ENCODE measurements around the gene FKRP.

Gene FKRP

DNA sequence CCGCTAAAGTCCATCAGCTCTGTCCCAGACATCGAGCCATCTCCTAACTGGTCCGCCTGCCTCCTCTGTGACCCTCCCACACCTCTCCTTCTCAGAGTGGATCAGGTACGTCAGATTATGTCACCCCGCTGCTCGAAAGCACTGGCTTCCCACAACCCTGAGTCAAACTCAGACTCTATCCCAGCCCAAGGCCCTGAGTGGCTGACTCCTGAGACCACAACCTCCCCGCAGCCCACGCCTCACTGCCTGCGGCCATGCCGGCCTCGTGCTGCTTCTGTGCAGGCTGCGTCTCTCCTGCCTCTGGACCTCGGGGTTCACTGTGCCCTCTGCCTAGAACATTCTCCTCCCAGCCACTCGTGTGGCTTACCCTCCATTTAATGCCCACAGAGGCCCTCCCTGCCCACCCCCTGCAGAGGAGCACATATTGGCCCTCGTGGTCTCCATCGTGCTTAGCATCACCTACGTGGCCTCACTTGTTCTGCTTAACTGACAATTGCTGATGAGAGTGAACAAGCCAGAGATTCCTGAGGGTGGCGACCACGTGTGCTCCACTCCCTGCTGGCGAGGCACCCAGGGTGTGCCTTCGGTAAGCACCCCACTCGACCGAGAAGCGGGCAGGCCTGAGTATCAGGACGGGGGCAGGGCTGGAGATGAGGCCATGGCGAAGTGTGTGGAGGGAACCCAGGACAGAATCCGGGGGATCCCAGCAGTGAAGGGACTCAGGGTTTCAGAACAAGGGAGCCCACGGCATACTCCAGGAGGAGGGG, 13.5 kb upstream of the FKRP start:
- DNase-seq, result no peak

DNA sequence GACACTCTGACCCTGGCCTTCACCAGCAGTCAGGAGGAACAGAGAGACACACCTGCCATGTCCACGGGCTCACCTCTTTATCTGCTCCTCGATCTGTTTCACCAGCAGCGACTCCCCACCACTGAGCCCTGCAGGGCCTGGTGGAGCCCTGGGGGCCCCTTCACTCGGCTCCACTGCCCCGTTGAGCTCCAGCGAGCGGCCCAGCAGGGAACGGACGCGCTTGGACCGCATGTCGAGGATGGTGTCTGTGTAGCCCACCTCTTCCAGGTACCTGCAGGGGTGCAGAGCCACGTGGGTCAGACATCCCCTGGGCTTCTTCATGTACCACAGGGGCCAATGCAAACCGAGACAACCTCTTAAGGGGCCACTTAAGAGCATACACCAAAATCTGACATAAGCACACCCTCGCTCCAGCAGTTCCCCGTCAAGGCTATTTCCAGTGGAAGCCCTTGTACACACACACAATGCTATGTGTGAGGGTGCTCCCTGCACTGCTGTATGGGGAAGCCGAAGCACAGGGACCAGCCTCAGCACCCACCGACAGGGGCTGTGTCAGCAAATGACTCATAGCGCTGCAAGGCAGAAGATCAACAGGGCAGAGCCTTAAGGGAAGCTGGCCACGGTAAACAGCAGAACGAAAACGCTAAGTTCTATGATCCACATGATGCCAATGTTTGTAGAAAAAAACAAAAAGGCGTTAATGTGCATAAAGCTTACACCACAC, 12.7 kb upstream of the FKRP start:
- DNase-seq, result no peak

DNA sequence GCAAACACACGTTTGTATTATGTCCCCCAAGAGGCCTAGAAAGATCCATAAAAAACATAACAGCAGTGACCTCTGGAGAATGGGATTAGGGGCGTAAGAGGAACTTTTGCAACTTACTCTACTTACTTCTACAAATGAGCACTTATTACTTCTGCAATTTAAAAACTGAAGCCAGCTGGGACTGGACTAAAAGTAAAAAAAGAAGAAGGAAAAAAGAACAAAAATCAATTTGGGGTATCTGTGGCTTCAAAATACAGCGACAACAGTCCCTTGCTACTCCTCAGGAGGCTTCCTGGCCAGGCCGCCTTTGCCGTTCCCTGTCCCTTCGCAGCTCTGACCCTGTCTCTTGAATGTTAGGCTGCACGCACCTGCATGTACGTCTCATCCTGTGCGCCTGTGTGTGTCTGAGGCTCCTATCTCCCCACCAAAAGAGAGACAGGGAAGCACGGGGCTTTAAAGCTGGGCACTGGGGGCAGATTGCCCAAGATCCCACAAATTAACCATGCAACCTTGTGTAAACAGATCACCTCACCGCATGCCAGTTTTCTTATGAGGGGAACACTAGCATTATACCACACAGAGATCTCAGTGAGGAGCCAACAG, 12.1 kb upstream of the FKRP start:
- peak; percentile 60 for DNase-seq

DNA sequence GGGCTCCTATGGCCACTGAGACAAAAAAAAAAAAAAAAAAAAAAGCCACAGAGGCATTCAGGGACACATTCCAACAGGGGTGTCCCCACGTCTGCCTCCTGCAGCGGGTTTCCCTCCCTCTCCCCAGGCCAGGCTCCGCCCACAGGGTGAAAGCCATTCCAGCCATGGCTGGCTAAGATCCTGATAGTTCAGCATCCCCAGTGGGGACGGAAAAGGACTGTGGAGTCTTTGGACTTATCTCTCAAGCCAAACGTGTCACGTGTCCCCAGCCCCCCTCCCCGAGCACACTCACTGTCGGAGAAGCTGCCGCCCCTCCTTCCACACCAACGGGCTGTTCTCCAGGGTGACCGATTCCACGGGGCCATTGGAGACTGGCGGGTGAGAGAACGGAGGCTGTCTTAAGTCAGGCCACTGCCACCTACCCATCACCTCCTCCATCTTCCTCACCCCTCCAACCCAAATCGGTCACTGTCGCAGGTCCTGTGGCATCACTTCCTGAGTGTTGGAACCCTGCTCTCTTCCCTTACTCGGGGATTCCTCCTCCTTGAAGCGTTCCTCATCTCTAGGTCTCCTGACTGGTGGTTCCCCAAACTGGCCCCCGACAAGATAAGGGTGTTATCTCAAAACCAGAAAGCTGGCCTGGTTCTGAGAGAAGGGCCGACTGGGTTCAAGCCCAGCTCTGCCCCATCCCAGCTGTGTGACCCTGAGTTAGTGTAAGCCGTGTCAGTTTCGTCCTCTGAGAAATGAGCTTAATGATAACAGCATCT, 9.1 kb upstream of the FKRP start:
- no peak for DNase-seq

DNA sequence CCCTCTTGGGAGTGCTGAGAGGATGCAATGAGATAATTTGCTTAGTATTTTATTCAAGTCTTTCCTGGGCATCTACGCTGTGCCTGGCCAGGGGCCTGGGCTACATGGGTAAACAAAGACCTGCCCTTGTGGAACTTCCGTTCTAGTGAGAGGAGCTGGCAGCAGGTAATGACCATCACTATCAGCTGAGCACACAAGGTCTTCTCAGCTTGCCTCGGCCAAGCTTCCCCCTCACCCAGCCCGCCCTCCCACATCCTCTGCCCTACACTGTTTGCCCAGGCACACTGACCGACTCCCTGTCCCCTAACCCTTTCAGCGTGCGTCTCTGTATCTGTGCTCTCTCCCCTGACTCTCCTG, 8.6 kb upstream of the FKRP start:
- DNase-seq, result no peak

DNA sequence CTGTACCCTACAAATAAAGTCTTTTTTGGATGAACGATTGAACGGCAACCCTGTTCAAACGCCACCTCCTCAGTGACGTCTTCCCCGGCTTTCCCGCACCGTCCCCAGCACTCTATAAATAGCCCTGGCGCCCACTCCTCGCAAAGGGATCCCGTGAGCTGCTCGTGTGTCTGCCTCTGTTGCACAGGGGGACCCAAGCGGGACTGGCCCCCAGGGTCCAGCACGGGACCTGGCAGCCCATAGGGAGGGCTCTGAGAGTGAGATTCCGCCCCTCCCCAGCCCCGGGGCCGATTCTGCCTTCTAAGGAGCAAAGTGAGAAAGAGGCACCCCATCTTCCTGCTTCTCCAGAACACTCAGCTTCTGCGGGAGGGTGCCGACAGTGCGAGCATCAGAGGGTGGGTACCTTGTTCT, 8.1 kb upstream of the FKRP start:
- DNase-seq, result no peak

DNA sequence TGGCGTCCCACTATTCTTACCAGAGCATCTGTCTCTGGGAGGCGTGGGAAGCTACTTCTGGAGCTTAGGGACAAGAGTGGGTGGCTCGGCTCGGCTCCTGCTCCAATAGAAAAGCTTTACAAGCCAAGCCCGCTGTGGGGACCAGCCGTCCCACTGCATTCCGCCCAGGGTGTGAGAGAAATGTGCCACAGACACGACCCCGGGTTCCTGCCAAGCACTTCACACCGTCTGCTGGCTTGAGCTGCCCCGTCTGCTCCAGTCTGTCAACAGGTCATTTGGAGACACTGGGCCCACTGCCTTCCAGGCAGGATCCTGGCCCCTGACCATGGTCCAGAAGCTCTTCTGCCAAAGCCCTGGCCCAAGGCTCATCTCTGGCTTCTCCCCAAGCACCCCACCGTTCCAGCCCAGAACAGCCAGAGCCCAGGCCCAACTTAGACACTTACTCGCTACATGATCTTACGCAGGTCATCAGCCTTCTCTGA, 6.5 kb upstream of the FKRP start:
- no peak for DNase-seq

DNA sequence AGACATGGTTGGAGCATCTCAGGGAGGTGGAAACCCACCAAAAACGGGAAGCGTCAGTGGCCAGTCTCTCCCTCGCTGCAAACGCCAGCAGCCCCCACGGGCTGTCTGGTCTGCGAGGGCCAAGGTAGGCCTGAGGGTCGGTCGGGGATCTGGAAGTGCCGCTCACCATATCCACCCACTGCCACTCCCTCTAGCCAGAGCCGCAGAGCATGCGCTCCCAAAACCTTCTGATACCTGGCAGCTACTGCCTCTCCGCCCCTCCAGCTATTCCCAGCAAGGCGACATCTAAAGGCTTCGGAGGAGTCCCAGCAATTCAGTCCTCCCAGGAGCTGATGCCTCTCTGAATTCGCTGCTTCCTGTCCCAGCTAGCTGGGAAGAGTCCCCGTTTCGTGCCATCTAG, 4.4 kb upstream of the FKRP start:
- no peak for DNase-seq

DNA sequence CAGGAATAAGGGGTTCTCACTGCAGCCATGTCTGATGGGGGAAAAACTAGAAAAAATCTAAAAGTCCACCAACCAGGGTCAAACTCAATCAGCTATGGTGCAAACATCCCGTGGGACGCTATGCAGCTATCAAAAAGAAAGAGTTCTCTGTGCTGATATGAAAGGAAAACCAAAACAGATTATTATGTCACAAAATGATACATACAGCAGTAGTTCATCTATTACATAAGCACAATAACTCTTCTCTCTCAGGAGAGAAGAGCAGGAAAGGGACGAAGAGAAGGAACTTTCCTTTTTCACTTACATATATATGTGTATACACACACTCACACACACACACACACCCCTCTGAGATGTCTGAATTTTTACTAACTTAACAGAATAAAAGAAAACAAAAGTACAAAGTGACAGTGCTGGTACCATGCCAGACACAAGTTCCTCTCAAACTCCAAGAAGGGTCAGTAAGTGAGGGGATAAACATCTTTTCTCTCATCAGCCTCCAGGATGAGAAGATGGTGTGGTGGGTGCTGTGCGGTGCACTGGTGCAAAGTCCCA, 2.9 kb upstream of the FKRP start:
- DNase-seq, result no peak

DNA sequence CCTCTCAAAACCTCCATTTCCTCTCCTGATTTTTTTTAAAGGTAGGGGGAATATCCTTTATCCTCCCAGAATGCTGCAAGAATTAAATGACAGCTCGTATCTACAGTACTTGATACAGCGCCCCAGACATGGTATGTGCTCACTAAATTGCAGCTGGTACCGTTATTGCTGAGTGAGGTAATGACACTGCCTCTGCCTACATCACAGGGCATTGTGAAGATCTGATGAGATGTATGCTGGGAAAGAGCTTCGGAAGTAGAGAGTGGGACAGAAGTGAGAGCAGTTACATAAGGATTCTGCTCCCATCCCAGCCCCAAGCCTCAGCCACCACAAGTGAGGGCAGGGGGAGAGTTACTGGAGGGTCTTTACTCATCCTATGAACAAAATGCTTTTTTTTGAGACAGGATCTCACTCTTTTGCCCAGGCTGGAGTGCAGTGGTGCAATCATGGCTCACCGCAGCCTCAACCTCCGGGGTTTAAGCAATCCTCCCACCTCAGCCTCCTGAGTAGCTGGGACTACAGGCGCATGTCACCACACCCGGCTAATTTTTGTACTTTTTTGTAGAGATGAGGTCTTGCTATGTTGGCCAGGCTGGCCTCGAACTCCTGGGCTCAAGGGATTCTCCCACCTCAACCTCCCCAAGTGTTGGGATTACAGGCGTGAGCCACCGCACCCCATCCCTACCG, 1.7 kb upstream of the FKRP start:
- no peak for DNase-seq

DNA sequence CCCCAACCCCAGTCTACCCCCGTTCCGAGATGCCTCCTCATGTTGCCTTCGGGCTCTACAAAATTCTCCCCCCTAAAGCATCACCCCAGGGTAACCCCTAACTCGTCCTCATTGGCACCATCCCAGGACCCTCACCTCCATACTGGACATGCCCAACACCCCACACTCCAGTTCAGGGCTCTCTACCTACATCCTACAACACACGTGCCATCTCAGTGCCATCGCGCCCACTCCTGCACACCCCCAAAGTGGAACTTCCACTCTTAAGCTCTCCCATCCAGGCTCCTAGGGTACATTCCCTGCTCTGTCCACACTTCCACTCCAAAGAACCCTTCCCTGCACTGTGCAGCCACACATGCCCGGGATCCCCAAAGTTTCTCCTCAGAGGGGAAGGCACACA, 827 bp upstream of the FKRP start:
- DNase-seq, result no peak

DNA sequence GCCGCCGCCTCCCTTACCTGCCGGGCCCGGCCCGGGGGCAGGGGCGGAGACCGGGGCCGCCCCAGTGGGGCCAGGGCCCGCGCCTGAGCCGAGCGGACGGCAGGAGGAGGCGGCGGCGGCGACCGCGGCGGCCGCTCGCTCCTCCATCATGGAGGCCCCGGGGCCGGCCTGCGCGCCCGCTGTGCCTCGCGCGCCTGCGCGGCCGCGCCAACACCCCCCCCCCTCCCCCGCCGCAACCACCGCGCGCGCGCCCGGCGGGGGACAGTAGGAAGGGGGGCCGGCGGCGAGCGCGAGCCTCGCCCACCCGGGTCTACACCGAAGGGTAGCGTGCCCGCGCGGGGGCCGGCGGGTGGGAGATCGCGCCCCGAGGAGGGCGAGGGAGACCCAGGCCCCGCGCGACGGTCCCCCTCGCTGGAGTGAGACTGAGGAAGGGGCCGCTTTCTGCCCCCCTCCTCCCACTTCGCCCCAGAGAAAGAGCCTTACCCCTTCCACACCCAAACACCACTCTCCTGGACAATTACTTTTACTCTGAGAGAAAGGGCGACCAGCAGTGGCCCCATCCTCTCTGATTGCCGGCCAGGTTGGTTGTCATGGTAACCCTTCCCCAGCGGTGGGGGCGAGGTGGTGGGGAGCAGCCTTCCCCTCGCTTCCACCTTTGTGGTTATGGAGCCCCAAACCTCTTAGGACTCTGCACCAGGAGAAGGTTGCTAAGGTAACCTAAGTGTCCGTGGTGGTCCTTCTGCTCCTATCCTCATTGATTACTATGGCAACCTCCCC, 612 bp downstream of the FKRP start, which contains the start of gene STRN4:
Gene STRN4, minus strand, starts transcription at position 170 of the 777 bp plus-strand sequence. Its CDS starts 20 bp downstream, at position 150.
- no peak for DNase-seq

DNA sequence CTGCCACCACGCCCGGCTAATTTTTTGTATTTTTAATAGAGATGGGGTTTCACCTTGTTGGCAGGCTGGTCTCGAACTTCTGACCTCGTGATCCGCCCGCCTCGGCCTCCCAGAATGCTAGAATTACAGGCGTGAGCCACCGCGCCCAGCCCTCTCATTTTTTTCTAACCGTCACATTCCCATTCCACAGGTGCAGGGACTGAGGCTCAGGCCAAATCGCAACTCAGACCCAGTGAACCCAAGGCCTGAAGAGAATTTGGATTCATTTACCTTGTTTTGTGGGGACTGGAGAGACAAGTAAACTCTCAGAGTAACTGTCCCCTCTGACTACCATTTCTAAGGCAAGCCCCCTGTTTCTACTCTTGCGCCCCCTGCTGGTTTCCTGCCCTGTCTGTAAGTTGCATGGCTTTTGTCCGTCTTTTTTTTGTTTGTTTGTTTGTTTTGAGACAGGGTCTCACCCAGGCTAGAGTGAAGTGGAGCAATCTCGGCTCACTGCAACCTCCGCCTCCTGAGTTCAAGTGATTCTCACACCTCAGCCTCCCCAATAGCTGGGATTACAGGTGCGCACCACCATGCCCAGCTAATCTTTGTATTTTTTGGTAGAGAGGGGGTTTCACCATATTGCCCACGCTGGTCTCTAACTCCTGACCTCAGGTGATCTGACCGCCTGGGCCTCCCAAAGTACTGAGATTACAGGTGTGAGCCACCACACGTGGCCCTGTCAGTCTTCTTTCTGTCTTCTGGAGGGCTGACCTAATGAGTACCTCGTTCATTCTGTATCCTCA, 2.7 kb downstream of the FKRP start:
- DNase-seq, result peak; percentile 13

DNA sequence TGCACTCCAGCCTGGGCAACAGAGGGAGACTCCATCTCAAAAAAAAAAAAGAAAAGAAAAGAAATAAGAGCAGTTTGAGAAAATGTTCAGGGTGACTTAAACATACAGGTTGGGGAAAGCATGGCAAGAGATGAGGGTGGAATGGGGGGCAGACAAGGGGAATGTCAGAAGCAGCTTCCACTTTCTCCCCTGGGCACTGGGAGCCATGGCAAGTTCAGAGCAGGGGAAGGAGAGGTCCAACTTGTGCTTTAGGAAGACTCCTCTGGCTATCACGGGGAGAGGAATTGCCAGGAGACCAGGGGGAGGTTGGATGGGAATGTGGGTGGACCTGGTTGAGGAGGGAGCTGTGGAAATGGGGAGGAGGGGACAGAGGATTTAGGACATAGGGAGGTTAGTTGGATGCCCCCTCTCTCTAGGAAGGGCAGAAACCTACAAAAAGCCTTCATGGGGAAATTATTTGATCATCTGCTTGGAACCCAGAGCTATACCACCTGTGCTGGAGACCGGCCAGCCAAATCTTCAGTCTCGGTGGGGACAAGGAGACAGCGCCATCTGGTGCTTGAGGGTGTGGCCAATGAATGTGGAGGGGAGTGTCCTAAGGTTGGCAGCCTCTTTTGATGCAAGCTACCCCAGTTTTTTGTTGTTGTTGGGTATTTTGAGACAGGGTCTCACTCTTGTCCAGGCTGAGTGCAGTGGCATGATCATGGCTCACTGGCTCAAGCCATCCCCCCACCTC, 7.7 kb downstream of the FKRP start:
- no peak for DNase-seq

DNA sequence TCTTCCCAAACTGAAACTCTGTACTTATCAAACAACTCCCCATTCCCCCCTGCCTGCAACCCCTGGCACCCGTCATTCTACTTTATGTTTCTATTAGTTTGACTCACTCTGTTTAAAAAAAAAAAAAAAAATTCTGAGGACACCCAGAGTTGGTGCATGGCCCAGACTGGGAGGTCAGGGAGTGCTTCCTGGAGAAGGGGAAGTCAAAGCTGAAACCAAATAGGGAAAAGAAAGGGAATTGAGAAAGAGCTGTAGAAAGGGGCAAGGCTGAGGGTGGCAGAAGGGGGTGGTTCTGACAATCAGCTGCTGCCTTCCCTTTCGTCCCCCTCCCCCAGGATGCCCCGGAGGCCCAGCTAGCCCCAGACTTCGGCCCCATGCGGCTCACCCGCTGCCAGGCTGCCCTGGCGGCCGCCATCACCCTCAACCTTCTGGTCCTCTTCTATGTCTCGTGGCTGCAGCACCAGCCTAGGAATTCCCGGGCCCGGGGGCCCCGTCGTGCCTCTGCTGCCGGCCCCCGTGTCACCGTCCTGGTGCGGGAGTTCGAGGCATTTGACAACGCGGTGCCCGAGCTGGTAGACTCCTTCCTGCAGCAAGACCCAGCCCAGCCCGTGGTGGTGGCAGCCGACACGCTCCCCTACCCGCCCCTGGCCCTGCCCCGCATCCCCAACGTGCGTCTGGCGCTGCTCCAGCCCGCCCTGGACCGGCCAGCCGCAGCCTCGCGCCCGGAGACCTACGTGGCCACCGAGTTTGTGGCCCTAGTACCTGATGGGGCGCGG, 9.4 kb downstream of the FKRP start:
- DNase-seq, result no peak

DNA sequence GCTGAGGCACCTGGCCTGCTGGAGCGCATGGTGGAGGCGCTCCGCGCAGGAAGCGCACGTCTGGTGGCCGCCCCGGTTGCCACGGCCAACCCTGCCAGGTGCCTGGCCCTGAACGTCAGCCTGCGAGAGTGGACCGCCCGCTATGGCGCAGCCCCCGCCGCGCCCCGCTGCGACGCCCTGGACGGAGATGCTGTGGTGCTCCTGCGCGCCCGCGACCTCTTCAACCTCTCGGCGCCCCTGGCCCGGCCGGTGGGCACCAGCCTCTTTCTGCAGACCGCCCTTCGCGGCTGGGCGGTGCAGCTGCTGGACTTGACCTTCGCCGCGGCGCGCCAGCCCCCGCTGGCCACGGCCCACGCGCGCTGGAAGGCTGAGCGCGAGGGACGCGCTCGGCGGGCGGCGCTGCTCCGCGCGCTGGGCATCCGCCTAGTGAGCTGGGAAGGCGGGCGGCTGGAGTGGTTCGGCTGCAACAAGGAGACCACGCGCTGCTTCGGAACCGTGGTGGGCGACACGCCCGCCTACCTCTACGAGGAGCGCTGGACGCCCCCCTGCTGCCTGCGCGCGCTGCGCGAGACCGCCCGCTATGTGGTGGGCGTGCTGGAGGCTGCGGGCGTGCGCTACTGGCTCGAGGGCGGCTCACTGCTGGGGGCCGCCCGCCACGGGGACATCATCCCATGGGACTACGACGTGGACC, 10.1 kb downstream of the FKRP start:
- DNase-seq, result no peak

DNA sequence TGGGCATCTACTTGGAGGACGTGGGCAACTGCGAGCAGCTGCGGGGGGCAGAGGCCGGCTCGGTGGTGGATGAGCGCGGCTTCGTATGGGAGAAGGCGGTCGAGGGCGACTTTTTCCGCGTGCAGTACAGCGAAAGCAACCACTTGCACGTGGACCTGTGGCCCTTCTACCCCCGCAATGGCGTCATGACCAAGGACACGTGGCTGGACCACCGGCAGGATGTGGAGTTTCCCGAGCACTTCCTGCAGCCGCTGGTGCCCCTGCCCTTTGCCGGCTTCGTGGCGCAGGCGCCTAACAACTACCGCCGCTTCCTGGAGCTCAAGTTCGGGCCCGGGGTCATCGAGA, 10.7 kb downstream of the FKRP start:
- no peak for DNase-seq

DNA sequence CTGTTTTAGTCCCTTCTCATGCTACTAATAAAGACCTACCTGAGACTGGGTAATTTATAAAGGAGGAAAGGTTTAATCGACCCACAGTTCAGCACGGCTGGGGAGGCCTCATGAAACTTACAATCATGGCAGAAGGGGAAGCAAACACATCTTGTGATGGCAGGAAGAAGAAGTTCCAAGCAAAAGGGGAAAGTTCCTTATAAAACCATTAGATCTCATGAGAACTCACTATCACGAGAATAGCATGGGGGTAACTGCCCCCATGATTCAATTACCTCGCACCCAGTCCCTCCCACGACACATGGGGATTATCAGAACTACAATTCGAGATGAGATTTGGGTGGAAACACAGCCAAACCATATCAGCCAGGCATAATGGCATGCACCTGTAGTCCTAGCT, 13.3 kb downstream of the FKRP start:
- no peak for DNase-seq

Measured in GF-D8 (cell line).